PC-3 (cell line): Measurements from ENCODE around the gene TAF7.

Experiments
- EZH2 ChIP-seq: fragments of 300-600 bp; sonication (generic); IDR thresholded peaks from one replicate; pipeline ENCODE4 v1.6.1; 2017; ENCODE audit warnings: antibody characterized with exemption, mild to moderate bottlenecking, low read length; ENCODE audit not compliant: unreplicated experiment
- EZH2phosphoT487 ChIP-seq: fragments of 300-600 bp; sonication (generic); IDR thresholded peaks from 2 replicates; pipeline ENCODE4 v1.6.1; 2018; ENCODE audit warnings: mild to moderate bottlenecking, antibody characterized with exemption, low read length, borderline replicate concordance
- TF ChIP-seq, protein P1 (sequence below): fragments of 300-600 bp; sonication (generic); conservative IDR thresholded peaks from 2 replicates; pipeline ENCODE4 v1.5.1; 2017; ENCODE audit warnings: antibody characterized with exemption, low read depth, mild to moderate bottlenecking, low read length

DNA sequence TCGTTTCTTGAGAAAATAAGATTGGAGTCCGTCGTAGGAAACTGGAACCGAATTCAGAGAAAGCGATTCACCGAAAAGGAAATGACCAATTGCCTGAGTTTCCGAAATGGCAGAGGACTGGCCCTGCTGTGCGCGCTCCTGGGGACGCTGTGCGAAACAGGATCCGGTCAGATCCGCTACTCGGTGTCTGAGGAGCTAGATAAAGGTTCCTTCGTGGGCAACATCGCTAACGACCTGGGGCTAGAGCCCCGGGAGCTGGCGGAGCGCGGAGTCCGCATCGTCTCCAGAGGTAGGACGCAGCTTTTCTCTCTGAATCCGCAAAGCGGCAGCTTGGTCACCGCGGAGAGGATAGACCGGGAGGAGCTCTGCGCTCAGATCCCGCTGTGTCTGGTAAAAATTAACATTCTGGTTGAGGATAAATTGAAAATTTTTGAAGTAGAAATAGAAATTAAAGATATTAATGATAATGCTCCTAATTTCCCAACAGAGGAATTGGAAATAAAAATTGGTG is 23.4 kb upstream of the TAF7 start:
- TF ChIP-seq, protein P1, sequence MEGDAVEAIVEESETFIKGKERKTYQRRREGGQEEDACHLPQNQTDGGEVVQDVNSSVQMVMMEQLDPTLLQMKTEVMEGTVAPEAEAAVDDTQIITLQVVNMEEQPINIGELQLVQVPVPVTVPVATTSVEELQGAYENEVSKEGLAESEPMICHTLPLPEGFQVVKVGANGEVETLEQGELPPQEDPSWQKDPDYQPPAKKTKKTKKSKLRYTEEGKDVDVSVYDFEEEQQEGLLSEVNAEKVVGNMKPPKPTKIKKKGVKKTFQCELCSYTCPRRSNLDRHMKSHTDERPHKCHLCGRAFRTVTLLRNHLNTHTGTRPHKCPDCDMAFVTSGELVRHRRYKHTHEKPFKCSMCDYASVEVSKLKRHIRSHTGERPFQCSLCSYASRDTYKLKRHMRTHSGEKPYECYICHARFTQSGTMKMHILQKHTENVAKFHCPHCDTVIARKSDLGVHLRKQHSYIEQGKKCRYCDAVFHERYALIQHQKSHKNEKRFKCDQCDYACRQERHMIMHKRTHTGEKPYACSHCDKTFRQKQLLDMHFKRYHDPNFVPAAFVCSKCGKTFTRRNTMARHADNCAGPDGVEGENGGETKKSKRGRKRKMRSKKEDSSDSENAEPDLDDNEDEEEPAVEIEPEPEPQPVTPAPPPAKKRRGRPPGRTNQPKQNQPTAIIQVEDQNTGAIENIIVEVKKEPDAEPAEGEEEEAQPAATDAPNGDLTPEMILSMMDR = no peak
- TF ChIP-seq EZH2 (no peak), EZH2phosphoT487 (no peak)
